ENCODE results near the gene UBQLN3.

DNA sequence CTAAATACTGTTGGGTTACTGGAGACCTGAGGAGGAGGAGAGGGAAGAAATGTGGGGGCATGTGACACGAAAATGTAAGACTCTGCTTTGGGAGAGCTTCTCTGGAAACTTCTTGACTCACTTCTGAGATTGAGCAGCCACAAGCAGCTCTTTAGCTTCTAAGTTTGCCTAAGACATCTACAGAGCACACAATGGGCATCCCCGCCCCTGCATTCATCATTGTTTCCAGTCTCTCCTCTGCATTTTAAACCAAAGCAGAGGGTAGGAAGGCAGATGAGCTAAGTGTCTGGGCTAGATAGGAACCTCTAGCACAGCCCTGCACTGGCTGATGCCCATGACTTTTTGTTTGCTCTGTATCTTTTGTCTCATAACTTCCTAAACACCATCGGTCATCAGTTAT lies 23.3 kb downstream of the UBQLN3 start:
- TF ChIP-seq CTCF (IDR thresholded peaks at IDR 0.05) = no peak
- no peak for TF ChIP-seq ZFX (IDR thresholded peaks at IDR 0.05; ENCODE audit: borderline replicate concordance)
